Measurements from ENCODE around the gene LOXL1. TPM values are rescaled to one million over a fixed set of nuclear protein-coding genes. Genes with fewer than 3 reads are reported as not detected.

Gene LOXL1, protein sequence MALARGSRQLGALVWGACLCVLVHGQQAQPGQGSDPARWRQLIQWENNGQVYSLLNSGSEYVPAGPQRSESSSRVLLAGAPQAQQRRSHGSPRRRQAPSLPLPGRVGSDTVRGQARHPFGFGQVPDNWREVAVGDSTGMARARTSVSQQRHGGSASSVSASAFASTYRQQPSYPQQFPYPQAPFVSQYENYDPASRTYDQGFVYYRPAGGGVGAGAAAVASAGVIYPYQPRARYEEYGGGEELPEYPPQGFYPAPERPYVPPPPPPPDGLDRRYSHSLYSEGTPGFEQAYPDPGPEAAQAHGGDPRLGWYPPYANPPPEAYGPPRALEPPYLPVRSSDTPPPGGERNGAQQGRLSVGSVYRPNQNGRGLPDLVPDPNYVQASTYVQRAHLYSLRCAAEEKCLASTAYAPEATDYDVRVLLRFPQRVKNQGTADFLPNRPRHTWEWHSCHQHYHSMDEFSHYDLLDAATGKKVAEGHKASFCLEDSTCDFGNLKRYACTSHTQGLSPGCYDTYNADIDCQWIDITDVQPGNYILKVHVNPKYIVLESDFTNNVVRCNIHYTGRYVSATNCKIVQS
- total RNA-seq (54.5 and 79.4 TPM in 2 replicates), polyA plus RNA-seq (82.3 and 92.4 TPM in 2 replicates)

DNA sequence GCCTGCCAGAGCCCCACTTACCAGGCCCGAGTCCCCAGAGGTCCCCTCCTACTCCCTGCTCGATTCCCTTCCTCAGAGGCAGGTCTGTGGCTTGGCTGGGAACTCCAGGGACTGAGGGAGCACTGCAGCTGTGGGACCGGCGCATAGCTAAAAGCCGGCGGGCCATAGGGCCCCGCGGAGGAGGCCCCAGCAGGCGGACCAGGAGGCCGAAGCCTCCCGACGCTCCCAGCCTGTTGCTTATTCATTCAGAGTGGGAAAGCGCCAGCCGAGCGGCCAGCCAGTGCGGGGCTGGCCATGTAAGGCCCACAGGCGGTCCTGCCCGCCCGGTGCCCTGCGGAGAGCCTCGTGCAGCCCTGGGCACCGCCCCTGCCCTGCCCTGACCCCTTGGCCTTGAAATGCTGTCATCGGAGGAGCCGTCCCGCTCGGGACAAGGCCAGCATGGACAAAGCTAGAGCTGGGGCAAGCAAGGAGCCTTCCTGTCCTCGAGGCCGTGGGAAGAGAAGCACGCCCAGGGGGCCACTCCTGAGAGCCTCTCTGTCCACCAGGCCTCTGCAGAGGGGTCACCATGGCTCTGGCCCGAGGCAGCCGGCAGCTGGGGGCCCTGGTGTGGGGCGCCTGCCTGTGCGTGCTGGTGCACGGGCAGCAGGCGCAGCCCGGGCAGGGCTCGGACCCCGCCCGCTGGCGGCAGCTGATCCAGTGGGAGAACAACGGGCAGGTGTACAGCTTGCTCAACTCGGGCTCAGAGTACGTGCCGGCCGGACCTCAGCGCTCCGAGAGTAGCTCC lies at the start of gene LOXL1:
Gene LOXL1 (plus strand): TSS at position 244 of the 784 bp plus-strand sequence. CDS start 322 bp downstream, at position 566.
- DNase-seq (ENCODE audit: low read depth in 1 of 2, low spot score in 1 of 2) = peak; percentile 84 to 93
- Histone ChIP-seq H3K4me3 (peak within 1 kb of the TSS; percentile 56), H3K4me1 (ENCODE audit: low read depth) (peaks cover 39% of the 10 kb centered on the region), H3K27ac (peak within 1 kb of the TSS; percentile 66), H3K36me3 (no peaks in the 10 kb centered on the region), H3K9me3 (ENCODE audit: low read depth) (no peaks in the 10 kb centered on the region), H3K27me3 (no peaks in the 10 kb centered on the region)
- TF ChIP-seq, protein P1, sequence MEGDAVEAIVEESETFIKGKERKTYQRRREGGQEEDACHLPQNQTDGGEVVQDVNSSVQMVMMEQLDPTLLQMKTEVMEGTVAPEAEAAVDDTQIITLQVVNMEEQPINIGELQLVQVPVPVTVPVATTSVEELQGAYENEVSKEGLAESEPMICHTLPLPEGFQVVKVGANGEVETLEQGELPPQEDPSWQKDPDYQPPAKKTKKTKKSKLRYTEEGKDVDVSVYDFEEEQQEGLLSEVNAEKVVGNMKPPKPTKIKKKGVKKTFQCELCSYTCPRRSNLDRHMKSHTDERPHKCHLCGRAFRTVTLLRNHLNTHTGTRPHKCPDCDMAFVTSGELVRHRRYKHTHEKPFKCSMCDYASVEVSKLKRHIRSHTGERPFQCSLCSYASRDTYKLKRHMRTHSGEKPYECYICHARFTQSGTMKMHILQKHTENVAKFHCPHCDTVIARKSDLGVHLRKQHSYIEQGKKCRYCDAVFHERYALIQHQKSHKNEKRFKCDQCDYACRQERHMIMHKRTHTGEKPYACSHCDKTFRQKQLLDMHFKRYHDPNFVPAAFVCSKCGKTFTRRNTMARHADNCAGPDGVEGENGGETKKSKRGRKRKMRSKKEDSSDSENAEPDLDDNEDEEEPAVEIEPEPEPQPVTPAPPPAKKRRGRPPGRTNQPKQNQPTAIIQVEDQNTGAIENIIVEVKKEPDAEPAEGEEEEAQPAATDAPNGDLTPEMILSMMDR (IDR thresholded peaks at IDR 0.05; ENCODE audit: low read depth, low read length) = no peak

DNA sequence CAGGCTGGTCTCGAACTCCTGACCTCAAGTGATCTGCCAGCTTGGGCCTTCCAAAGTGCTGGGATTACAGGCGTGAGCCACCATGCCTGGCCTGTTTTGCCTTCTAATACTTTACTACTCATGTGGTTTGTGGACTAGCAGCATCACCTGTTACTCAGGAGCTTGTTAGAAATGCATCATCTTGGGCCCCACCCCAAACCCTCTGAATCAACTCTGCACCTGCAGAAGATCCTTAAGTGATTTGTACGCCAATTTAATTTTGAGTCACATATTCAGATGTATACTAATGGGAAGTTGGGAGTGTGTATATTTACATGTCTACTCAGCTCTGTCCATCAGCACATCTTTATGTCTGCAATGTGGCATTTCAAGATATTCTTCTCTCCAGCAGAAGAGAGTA lies 46.8 kb upstream of the LOXL1 start:
- H3K4me3 ChIP-seq = no peak overlapping the region
- H3K4me1 ChIP-seq (ENCODE audit: low read depth) = no peaks in the 10 kb centered on the region
- no peak overlapping the region for H3K27ac ChIP-seq
- TF ChIP-seq, protein P1 (IDR thresholded peaks at IDR 0.05; ENCODE audit: low read depth, low read length) = no peak
- no peaks in the 10 kb centered on the region for H3K36me3 ChIP-seq
- no peak for DNase-seq (ENCODE audit: low read depth in 1 of 2, low spot score in 1 of 2)
- H3K27me3 ChIP-seq = no peaks in the 10 kb centered on the region
- no peaks in the 10 kb centered on the region for H3K9me3 ChIP-seq (ENCODE audit: low read depth)

DNA sequence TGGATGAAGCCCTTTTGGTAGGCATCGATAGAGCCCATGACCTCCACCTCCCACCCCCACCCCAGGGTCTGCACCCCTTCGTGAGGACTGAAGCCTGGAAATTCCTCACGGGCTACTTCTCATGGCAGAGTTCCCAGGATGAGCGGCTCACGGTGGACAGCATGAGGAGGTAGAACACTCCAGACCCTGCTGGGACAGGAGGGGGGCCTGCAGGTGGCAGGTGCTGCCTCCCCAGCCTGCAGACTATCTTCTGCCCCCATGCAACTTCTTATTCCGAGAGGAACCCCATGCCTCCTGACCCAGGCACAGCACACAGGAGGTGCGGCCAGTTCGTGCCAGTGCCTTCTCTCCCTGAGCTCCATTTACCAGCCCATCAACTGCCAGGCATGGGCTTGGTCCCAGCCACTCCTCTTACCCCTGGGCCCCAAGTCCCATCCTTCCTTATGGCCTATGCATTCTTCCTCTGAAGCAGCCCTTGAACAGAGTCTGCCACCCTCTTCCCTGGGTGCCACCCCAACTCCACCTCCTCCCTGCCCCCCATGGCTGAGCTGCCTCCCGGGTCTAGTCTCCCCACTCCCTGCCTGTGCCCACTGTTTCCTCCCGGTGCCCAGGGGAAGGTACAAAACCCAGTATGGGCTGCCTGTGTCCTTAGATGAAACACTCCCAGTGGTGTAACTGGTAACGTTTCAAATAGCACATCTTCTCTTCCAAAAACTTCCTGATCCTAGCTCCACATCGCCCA lies 44.5 kb upstream of the LOXL1 start:
- H3K27me3 ChIP-seq = no peaks in the 10 kb centered on the region
- no peaks in the 10 kb centered on the region for H3K4me1 ChIP-seq (ENCODE audit: low read depth)
- H3K27ac ChIP-seq = no peak overlapping the region
- DNase-seq (ENCODE audit: low read depth in 1 of 2, low spot score in 1 of 2) = no peak
- H3K36me3 ChIP-seq = no peaks in the 10 kb centered on the region
- TF ChIP-seq, protein P1 (IDR thresholded peaks at IDR 0.05; ENCODE audit: low read depth, low read length) = no peak
- no peak overlapping the region for H3K4me3 ChIP-seq
- H3K9me3 ChIP-seq (ENCODE audit: low read depth) = no peaks in the 10 kb centered on the region

DNA sequence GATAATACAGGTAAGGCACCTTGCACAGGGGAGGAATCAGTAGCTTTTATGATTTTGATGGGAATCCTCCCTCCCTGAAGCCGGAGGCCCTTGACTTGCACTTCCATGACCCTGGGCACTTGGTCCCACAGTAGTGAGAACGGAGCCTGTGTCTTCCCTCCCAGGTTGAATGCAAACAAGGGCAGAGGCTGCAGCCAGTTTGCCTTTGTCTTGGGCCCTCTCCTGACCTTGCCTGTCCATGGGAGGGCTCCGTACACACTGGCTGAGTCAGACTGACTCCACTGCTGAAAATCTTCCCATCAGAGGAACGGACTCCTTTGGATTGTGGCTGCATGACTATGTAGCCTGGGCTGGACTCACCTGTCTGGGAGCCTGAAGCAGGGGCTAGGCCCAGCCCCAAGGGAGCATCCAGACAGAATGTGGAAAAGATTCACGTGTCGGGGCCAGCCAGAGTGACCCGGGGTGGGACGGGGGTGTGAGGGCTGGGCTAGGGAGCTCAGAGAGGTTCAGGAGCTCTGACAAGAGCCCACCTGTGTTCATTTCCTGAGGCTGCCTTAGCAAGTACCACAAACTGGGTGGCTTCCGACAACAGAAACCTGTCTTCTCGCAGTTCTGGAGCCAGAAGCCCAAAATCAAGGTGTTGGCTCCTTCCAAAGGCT lies 43.4 kb upstream of the LOXL1 start:
- H3K27me3 ChIP-seq = no peaks in the 10 kb centered on the region
- H3K4me1 ChIP-seq (ENCODE audit: low read depth) = no peaks in the 10 kb centered on the region
- H3K36me3 ChIP-seq = no peaks in the 10 kb centered on the region
- TF ChIP-seq, protein P1 (IDR thresholded peaks at IDR 0.05; ENCODE audit: low read depth, low read length) = no peak
- H3K4me3 ChIP-seq = no peak overlapping the region
- no peaks in the 10 kb centered on the region for H3K9me3 ChIP-seq (ENCODE audit: low read depth)
- no peak for DNase-seq (ENCODE audit: low read depth in 1 of 2, low spot score in 1 of 2)
- no peak overlapping the region for H3K27ac ChIP-seq

Data from cardiac muscle cell (in vitro differentiated cells and primary cell).